ENCODE data around the gene HEATR9.

DNA sequence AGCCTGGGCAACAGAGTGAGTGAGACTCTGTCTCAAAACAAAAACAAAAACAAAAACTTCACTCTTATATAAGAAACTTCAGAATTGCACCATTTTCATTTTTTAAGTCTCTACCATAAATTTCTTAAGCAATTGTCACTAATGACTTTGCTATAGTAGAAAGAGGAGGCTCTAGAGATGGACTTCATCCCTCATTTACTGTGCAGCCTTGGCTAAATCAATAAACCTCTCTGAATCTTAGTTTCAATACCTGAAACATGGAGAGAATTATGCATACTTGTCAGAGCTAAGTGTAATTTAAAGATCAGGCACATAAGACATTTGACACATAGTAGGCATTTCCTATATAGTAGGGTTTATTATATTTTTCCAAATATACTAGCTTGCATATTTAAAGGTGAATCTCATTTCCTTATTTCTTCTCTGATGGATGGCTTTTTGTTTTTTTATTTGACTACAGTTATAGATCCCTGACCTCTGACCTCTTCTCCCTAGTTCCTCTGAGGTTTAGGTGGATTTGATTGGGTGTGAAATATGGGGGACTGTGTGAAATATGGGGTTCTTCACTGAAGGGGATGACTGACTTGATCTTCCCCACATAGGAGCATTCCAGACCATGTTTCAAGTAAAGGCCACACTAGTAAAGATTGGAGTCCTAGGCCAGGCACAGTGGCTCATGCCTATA is 8.8 kb upstream of the HEATR9 start:
- TF ChIP-seq, protein P1, sequence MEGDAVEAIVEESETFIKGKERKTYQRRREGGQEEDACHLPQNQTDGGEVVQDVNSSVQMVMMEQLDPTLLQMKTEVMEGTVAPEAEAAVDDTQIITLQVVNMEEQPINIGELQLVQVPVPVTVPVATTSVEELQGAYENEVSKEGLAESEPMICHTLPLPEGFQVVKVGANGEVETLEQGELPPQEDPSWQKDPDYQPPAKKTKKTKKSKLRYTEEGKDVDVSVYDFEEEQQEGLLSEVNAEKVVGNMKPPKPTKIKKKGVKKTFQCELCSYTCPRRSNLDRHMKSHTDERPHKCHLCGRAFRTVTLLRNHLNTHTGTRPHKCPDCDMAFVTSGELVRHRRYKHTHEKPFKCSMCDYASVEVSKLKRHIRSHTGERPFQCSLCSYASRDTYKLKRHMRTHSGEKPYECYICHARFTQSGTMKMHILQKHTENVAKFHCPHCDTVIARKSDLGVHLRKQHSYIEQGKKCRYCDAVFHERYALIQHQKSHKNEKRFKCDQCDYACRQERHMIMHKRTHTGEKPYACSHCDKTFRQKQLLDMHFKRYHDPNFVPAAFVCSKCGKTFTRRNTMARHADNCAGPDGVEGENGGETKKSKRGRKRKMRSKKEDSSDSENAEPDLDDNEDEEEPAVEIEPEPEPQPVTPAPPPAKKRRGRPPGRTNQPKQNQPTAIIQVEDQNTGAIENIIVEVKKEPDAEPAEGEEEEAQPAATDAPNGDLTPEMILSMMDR (IDR thresholded peaks at IDR 0.05; ENCODE audit: extremely low read depth in 1 of 2, insufficient read depth in 1 of 2, low read depth in 1 of 2, low read length in 2 of 2): no peak
- TF ChIP-seq POLR2AphosphoS5 (IDR thresholded peaks at IDR 0.05; ENCODE audit: insufficient read depth, low read depth, low read length) (no peak), MYC (IDR thresholded peaks at IDR 0.05; ENCODE audit: low read depth, low read length) (no peak), POLR2A (IDR thresholded peaks at IDR 0.05; ENCODE audit: low read depth, low read length) (no peak), GATA2 (IDR thresholded peaks at IDR 0.05; ENCODE audit: insufficient read depth, insufficient read length, low read depth, low read length) (no peak), FOS (IDR thresholded peaks at IDR 0.05; ENCODE audit: borderline replicate concordance, insufficient read depth, low read length) (no peak)
- TF ChIP-seq, protein P2, sequence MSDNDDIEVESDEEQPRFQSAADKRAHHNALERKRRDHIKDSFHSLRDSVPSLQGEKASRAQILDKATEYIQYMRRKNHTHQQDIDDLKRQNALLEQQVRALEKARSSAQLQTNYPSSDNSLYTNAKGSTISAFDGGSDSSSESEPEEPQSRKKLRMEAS (IDR thresholded peaks at IDR 0.05; ENCODE audit: insufficient read depth, insufficient read length): no peak

Measured in endothelial cell of umbilical vein (primary cell).